IPS-NIHi7 (cell line): ENCODE results near the gene MAML2.
A peak's percentile ranks its signal among the peaks of the same experiment; 100 is the strongest.

Experiments used
- DNase-seq: peaks from one replicate; pipeline ENCODE4 v3.0.0; 2012; ENCODE audit warnings: mixed read lengths; ENCODE audit errors: extremely low spot score

The MAML2 gene

GRCh38 chr11:96037405-96037949 is 305.5 kb downstream of the MAML2 start:
- peak; percentile 38 for DNase-seq

DNA sequence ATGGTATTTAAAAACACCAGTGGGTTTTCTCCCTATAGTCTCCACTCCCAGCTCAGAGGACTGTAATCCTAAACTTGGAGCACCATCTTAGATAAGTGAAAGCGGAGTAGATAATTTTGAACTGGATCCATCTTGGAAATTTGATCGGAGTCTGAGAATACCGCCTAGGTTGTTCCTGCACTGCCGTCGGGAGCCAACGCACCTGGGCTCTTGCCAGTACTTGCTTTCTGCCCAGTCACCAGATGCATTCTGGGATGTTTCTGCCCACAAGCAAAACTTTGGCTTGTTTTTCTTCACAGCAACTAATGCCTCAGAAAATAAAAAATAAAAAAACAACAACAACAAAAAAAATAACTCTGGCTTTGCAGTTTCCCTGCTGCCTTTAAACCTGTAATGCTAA is 306.1 kb downstream of the MAML2 start:
- DNase-seq = no peak

DNA sequence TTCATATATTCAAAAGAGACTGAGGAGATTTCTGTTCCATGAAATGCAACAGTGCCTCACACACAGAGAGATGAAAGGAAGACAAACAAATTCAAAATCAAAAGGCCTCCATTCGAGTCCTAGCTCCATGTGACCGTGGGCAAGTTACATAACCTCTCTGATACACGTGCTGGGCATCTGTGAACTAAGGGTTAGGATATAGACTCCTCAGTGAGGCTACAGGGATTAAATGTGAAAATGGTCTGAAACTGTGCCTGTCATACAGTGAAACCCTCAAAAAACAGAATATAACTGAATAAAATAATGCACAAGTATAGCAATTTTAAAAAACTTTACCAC is 307.3 kb downstream of the MAML2 start:
- no peak for DNase-seq

DNA sequence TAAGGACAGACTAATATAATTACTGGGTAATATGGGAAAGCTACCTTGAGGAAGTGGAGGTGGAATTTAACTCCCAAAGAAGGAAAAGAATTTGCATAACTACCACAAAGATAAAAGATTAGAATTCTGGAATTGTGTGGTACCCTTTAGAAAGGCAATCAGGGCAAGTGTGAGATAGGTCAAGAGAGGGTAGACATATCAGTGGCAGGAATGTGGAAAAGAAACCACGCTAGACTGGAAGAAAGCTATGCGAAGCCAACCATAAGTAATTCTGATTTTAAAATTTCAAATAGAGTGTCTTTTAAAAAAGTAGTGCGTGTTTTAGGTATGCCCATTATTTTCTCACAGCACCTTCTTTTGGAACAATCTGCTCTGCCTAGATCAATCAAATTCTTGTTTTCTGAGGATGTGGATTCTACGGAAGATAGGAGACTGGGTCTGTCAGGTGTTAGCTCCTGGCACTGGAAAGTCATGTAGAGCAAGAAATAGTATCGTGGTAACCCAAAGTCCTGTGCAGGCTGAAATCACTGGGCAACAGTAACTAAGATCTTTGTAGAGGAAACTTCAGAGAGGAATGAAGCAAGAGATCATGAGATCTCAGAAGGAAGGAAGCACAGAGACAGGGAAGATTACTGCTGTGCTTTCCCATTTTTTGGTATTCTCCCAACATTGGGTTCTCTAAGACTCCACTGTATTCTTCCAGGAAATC is 307.8 kb downstream of the MAML2 start:
- no peak for DNase-seq

GRCh38 chr11:96033599-96033998 is 309.4 kb downstream of the MAML2 start:
- DNase-seq = no peak

- DNase-seq = no peak
These were observed 309.9 kb downstream of the MAML2 start for GRCh38 chr11:96033095-96033494.

GRCh38 chr11:96028746-96029145 is 314.2 kb downstream of the MAML2 start:
- no peak for DNase-seq

DNA sequence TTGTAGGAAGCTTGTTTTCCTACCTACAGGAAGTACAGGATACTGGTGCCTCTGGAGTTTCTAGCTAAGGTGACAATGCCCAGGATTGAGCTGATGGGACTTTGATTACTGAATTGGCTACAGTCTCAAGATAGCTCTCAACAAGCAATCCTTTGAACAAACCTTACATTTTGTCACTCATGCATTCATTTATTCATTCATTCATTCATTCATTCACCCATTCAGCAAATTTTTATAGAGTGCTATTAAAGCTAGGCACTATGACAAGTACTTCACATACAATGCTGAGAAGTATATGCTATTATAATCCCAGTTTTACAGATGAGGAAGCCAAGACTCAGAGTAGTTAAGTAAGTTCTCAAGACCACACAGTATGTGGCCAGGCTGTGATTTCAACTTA is 316.0 kb downstream of the MAML2 start:
- no peak for DNase-seq

- no peak for DNase-seq
These were observed 316.7 kb downstream of the MAML2 start for GRCh38 chr11:96026310-96026709.

GRCh38 chr11:96024666-96025065 is 318.3 kb downstream of the MAML2 start:
- no peak for DNase-seq

GRCh38 chr11:96023275-96023674 is 319.7 kb downstream of the MAML2 start:
- no peak for DNase-seq

GRCh38 chr11:96021901-96022650 is 320.9 kb downstream of the MAML2 start:
- no peak for DNase-seq

DNA sequence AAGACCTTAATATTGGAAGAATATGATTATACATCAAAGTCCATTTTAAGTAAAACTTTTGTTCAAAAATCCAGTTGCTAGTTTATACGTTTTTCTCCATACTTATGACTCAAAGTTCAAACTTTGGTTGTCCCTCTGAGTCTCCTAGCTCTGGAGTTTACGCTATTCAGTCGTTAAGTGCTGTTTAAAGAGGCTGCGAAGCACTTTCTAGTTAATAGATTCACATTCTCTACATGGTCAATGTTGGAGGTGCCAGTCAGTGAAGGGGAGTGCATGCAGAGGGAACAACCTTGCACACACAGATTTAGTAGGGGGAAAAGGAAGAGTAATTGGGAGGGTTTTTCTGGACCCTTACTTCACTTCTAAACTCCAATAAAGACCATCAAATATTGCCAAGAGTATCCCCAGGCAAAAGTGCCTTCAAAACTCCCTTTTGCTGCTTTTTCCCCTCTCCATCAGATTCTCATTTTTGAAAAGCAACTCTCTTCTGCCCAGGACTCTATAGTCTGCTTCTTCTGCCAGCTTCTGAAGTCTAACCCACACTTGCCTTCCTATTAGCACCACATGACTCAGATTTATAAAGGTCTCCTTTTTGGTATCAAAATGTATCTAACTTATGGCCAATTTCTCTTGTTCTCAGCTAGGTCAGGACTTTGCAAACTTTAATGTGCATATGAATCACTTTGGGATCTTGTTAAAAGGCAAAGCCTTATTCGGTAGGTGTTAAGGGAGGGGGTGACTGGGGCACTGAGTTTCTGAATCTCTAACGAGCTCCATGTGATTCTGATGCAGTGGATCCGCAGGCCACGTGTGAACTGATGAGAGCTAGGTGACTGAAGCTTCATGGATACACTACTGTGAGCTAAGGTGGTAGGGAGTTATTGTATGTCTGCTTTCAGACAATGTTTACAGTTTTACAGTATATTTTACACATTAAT is 322.9 kb downstream of the MAML2 start:
- DNase-seq = no peak

DNA sequence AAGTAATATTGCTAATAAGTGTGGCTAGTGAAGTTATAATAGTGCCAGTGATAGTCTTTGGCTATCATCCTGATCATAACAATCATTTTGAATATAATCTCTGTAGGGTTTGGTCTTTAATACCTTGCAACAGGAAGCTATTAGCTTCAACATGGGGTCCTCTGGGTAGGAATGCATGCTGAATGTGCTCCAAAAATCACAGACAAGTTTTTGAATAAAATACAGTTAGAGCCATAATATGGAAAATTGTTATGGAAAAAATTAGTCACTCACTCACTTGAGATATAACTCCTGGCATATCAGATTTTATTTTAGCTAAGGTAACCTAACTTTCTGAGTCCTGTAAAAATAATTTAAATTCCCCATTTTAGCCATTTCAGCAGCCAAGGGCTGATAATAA is 323.7 kb downstream of the MAML2 start:
- no peak for DNase-seq

DNA sequence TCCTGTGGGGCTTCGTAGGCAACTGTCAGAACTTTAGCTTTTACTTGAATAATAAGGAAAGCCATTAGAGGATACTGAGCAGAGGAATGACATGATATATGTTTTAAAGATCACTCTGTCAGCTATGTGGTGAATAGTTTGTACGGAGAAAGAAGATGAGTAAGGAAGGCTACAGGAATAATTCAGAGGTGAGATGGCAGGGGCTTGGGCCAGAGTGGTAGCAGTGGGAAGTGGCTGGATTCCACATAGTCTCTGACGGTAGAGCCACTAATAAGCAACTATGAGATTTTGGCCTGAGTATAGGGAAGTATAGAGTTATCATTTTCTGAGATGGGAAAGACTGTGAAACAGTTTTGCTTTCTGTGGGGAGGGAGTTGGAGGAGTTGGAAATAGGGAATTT is 325.1 kb downstream of the MAML2 start:
- no peak for DNase-seq

DNA sequence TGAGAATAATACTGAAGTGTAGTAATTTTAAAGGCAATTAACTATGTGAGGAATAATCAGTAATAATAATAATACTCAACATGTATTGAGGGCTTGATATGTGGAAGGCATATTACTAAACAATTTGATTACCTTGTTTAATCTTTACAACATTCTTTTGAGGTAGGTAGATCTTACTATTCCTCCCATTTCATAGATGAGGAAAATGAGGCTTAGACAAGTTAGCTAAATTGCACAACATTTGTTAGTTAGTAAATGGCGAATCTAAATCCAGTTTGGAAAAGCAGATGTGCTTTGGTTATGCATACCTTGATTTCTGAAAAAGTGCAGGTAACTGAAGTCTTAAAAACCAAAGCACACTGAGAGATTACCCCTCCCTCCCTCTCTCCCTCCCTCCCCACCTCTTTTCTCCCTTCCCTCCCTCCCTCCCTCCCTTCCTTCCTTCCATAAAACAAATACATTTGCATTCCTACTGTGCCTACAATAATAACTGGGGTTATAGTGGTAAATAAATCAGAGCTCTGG is 326.0 kb downstream of the MAML2 start:
- DNase-seq = no peak

DNA sequence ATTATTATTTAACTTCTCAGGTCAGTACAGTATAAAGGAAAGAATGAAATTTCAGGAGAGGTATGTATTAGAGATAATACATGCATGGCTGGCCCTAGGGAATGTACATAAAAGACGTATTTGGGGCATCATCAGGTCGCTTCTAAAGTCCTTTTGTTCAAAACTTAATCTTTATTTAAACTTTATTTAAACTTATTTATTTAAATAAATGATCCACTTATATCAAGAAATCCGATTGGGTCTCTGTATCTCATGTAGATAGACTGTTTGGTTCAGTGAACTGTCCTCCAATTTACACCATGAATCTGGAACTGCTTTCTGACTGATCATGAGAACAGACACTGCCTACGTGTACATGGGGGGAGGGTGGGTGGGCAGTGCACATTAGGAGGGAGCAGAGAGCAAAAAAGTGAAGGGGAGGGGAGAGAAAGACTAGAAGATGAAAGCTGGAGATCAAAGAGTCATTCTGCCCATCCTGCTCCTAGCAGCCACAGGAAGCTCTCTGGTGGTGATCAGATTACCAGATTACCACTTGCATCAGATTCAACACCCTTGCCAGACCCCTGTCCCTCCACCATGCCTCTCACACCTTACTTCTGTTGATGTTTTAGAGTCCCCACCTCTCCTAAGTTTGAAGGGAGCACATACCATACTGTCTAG is 327.0 kb downstream of the MAML2 start:
- DNase-seq = peak; percentile 56

GRCh38 chr11:96014217-96014616 is 328.8 kb downstream of the MAML2 start:
- no peak for DNase-seq

DNA sequence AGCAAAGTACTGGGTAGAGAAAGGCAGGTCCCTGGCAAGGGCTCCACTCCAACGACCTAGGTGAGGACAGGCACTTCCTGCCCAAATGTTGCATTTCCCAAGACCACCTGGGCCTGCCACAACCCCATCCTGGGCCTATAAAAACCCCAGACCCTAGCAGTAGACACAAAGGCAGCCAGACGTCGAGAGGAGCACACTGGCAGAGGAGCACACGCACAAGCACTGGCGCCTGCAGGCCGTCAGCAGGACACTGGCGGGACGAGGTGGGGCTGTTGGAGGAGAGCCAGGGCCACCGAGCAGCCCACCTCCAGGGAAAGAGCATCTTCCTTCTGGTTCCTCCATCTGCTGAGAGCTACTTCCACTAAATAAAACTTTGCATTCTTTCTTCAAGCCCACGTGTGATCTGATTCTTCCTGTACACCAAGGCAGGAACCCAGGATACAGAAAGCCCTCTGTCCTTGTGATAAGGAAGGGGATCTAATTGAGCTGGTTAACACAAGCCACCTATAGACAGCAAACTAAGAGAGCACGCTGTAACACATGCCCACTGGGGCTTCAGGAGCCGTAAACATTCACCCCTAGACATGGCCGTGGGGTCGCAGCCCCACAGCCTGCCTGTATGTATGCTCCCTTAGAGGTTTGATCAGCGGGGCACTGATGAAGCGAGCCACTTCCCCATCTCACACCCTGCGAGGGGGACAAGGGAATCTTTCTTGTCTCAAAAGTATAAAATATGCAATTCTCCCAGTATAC is 329.4 kb downstream of the MAML2 start:
- DNase-seq = no peak

GRCh38 chr11:96012086-96012824 is 330.7 kb downstream of the MAML2 start:
- DNase-seq = peak; percentile 25
